HEK293 (cell line): ENCODE data around the gene CSMD2.

Source experiments
- CTCF ChIA-PET: fragments of 350-600 bp; formaldehyde crosslinking; extraction: SDS; loops from one replicate; lab custom pipeline; 2021; ENCODE audit warnings: antibody characterized with exemption; lab: Yijun Ruan, JAX
- POLR2A ChIA-PET: fragments of 300-600 bp; formaldehyde crosslinking; extraction: SDS; loops from one replicate; lab custom pipeline; 2020; ENCODE audit warnings: antibody characterized with exemption, inconsistent platforms; lab: Yijun Ruan, JAX
- H3K27ac ChIP-seq: fragments of 200-500 bp; sonication (Bioruptor generic); 2 replicates; pipeline ENCODE4 v1.5.1; 2014; ENCODE audit warnings: low read depth, low read length, control low read depth, inconsistent platforms; ENCODE audit errors: extremely low read depth
- H3K36me3 ChIP-seq, 2 experiments: fragments of 200-500 bp in 1 of 2; sonication (Bioruptor generic) in 1 of 2; 1 replicate in 1 of 2; 2 replicates in 1 of 2; pipeline ENCODE4 v1.5.1; 2014 to 2017; ENCODE audit warnings: inconsistent platforms in 2 of 2, low read length in 2 of 2; ENCODE audit not compliant: control insufficient read depth in 2 of 2, insufficient read depth in 1 of 2
- H3K4me1 ChIP-seq: fragments of 200-500 bp; sonication (Bioruptor generic); 2 replicates; pipeline ENCODE4 v1.5.1; 2014; ENCODE audit warnings: mild to moderate bottlenecking, low read length, inconsistent platforms; ENCODE audit not compliant: control insufficient read depth, insufficient read depth
- H3K4me3 ChIP-seq: 2 replicates; pipeline ENCODE4 v1.5.1; 2011; ENCODE audit warnings: low read depth, mild to moderate bottlenecking, control low read depth, low read length, moderate library complexity
- H3K9me3 ChIP-seq: fragments of 200-500 bp; sonication (Bioruptor generic); 2 replicates; pipeline ENCODE4 v1.5.1; 2014; ENCODE audit warnings: low read depth, low read length, inconsistent platforms; ENCODE audit not compliant: control insufficient read depth, insufficient read depth
- MEIS1 ChIP-seq: sonication (generic); formaldehyde crosslinking; IDR thresholded peaks from 2 replicates; pipeline ENCODE4 v1.8.1; 2022; ENCODE audit warnings: missing genetic modification reagents, mild to moderate bottlenecking, borderline replicate concordance
- OSR2 ChIP-seq: fragments of 450-650 bp; formaldehyde crosslinking; IDR thresholded peaks from 2 replicates; pipeline ENCODE4 v1.5.1; 2016; ENCODE audit warnings: missing biosample characterization, missing genetic modification characterization
- REPIN1 ChIP-seq: fragments of 450-650 bp; formaldehyde crosslinking; IDR thresholded peaks from 2 replicates; pipeline ENCODE4 v1.5.1; 2017; ENCODE audit warnings: missing biosample characterization, missing genetic modification characterization, low read depth
- SP2 ChIP-seq: fragments of 450-650 bp; formaldehyde crosslinking; IDR thresholded peaks from 2 replicates; pipeline ENCODE4 v1.5.1; 2016; ENCODE audit warnings: missing biosample characterization, missing genetic modification characterization
- SP3 ChIP-seq: fragments of 450-650 bp; formaldehyde crosslinking; IDR thresholded peaks from 2 replicates; pipeline ENCODE4 v1.5.1; 2016; ENCODE audit warnings: missing biosample characterization, missing genetic modification characterization
- ZBTB26 ChIP-seq: fragments of 450-650 bp; formaldehyde crosslinking; optimal IDR thresholded peaks from 2 replicates; pipeline ENCODE3; 2016; ENCODE audit warnings: missing biosample characterization, mild to moderate bottlenecking, missing genetic modification characterization
- ZBTB48 ChIP-seq: fragments of 450-650 bp; formaldehyde crosslinking; IDR thresholded peaks from 2 replicates; pipeline ENCODE4 v1.5.1; 2016; ENCODE audit warnings: missing biosample characterization, missing genetic modification characterization
- ZNF132 ChIP-seq: fragments of 450-650 bp; formaldehyde crosslinking; IDR thresholded peaks from 2 replicates; pipeline ENCODE4 v1.5.1; 2017; ENCODE audit warnings: missing biosample characterization, missing genetic modification characterization, borderline replicate concordance
- ZNF155 ChIP-seq: fragments of 450-650 bp; formaldehyde crosslinking; IDR thresholded peaks from 2 replicates; pipeline ENCODE4 v1.5.1; 2016; ENCODE audit warnings: missing biosample characterization, missing genetic modification characterization
- ZNF266 ChIP-seq: fragments of 450-650 bp; formaldehyde crosslinking; IDR thresholded peaks from 2 replicates; pipeline ENCODE4 v1.5.1; 2016; ENCODE audit warnings: missing biosample characterization, missing genetic modification characterization, low read depth
- ZNF48 ChIP-seq: fragments of 450-650 bp; formaldehyde crosslinking; IDR thresholded peaks from 2 replicates; pipeline ENCODE4 v1.5.1; 2016; ENCODE audit warnings: missing biosample characterization, missing genetic modification characterization
- ZNF518A ChIP-seq: fragments of 450-650 bp; formaldehyde crosslinking; conservative IDR thresholded peaks from 2 replicates; pipeline ENCODE4 v1.5.1; 2016; ENCODE audit warnings: low read depth, missing biosample characterization, missing genetic modification characterization
- ZNF521 ChIP-seq: fragments of 450-650 bp; formaldehyde crosslinking; IDR thresholded peaks from 2 replicates; pipeline ENCODE4 v1.5.1; 2017; ENCODE audit warnings: missing biosample characterization, mild to moderate bottlenecking, missing genetic modification characterization
- ZNF585B ChIP-seq: fragments of 450-650 bp; formaldehyde crosslinking; IDR thresholded peaks from 2 replicates; pipeline ENCODE4 v1.5.1; 2016; ENCODE audit warnings: missing biosample characterization, missing genetic modification characterization
- ZNF660 ChIP-seq: fragments of 450-650 bp; IDR thresholded peaks from 2 replicates; pipeline ENCODE4 v1.5.1; 2018; ENCODE audit warnings: missing biosample characterization, mild to moderate bottlenecking, missing genetic modification characterization
- ZNF768 ChIP-seq: fragments of 450-650 bp; formaldehyde crosslinking; IDR thresholded peaks from 2 replicates; pipeline ENCODE4 v1.5.1; 2018; ENCODE audit warnings: missing biosample characterization, mild to moderate bottlenecking, missing genetic modification characterization
- ZNF776 ChIP-seq: fragments of 450-650 bp; formaldehyde crosslinking; IDR thresholded peaks from 2 replicates; pipeline ENCODE4 v1.5.0; 2017; ENCODE audit warnings: missing biosample characterization, missing genetic modification characterization, borderline replicate concordance
- TF ChIP-seq, protein P1 (sequence below): fragments of 450-650 bp; formaldehyde crosslinking; IDR thresholded peaks from 2 replicates; pipeline ENCODE4 v1.5.1; 2016; ENCODE audit warnings: missing biosample characterization, missing genetic modification characterization
- TF ChIP-seq, protein P2 (sequence below): fragments of 450-650 bp; formaldehyde crosslinking; IDR thresholded peaks from 2 replicates; pipeline ENCODE4 v1.5.1; 2016; ENCODE audit warnings: missing biosample characterization, missing genetic modification characterization, borderline replicate concordance

Gene CSMD2

DNA sequence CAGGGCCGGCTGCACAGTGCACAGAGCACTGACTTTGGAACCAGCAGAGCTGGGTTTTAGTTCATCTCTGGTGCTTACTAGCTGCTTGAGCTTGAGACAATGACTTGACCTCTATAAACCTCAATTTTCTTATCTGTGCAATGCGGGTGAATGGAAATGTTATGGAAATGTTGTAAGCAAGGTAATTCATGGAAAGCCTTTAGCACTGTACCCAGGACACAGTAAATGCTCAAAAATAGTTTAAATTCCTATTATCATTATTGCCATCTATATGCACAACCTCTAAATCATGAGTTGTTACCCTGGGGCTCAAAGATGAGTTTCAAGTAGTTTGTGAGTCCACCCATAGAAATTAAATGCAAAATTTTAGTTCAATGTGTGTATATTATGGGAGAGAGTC lies 99.5 kb downstream of the CSMD2 start:
- no peak overlapping the region for H3K27ac ChIP-seq
- no peak for TF ChIP-seq ZNF518A (tag by site-specific recombination)
- no peak for TF ChIP-seq ZBTB48 (tag by site-specific recombination)
- no peak for TF ChIP-seq ZNF768 (tag by site-specific recombination)
- no peak for TF ChIP-seq ZNF132
- no peak for TF ChIP-seq ZBTB26 (tag by site-specific recombination)
- no peak for TF ChIP-seq ZNF155 (tag by site-specific recombination)
- TF ChIP-seq MEIS1 (CRISPR knock-in tag): no peak
- TF ChIP-seq, protein P1, sequence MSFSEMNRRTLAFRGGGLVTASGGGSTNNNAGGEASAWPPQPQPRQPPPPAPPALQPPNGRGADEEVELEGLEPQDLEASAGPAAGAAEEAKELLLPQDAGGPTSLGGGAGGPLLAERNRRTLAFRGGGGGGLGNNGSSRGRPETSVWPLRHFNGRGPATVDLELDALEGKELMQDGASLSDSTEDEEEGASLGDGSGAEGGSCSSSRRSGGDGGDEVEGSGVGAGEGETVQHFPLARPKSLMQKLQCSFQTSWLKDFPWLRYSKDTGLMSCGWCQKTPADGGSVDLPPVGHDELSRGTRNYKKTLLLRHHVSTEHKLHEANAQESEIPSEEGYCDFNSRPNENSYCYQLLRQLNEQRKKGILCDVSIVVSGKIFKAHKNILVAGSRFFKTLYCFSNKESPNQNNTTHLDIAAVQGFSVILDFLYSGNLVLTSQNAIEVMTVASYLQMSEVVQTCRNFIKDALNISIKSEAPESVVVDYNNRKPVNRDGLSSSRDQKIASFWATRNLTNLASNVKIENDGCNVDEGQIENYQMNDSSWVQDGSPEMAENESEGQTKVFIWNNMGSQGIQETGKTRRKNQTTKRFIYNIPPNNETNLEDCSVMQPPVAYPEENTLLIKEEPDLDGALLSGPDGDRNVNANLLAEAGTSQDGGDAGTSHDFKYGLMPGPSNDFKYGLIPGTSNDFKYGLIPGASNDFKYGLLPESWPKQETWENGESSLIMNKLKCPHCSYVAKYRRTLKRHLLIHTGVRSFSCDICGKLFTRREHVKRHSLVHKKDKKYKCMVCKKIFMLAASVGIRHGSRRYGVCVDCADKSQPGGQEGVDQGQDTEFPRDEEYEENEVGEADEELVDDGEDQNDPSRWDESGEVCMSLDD (tag by site-specific recombination): no peak
- no peak for TF ChIP-seq SP2 (tag by site-specific recombination)
- no peak for TF ChIP-seq ZNF776 (tag by site-specific recombination)
- TF ChIP-seq ZNF585B: no peak
- no peaks in the 10 kb centered on the region for H3K4me1 ChIP-seq
- ChIA-PET CTCF (interaction anchor here (0.7 kb wide), 1 partner anchor 347 kb away, joined by 3 read pairs; no protein-coding TSS in a partner anchor), POLR2A (no interaction called here)
- no peaks in the 10 kb centered on the region for H3K9me3 ChIP-seq
- no peaks in the 10 kb centered on the region for H3K36me3 ChIP-seq
- H3K4me3 ChIP-seq: no peak overlapping the region

GRCh38 chr1:34060901-34061415 lies 104.1 kb downstream of the CSMD2 start:
- Histone ChIP-seq H3K27ac (no peak overlapping the region), H3K4me1 (no peaks in the 10 kb centered on the region), H3K4me3 (no peak overlapping the region), H3K36me3 (no peaks in the 10 kb centered on the region), H3K9me3 (no peaks in the 10 kb centered on the region)
- POLR2A ChIA-PET: no interaction called here
- CTCF ChIA-PET: no interaction called here
- no peak for TF ChIP-seq ZNF48 (tag by site-specific recombination)
- TF ChIP-seq ZNF660 (tag by site-specific recombination): no peak
- TF ChIP-seq, protein P2, sequence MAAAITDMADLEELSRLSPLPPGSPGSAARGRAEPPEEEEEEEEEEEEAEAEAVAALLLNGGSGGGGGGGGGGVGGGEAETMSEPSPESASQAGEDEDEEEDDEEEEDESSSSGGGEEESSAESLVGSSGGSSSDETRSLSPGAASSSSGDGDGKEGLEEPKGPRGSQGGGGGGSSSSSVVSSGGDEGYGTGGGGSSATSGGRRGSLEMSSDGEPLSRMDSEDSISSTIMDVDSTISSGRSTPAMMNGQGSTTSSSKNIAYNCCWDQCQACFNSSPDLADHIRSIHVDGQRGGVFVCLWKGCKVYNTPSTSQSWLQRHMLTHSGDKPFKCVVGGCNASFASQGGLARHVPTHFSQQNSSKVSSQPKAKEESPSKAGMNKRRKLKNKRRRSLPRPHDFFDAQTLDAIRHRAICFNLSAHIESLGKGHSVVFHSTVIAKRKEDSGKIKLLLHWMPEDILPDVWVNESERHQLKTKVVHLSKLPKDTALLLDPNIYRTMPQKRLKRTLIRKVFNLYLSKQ (tag by site-specific recombination): no peak
- no peak for TF ChIP-seq OSR2
- no peak for TF ChIP-seq REPIN1
- TF ChIP-seq ZNF266 (tag by site-specific recombination): no peak
- TF ChIP-seq ZNF521: no peak
- TF ChIP-seq SP3 (tag by site-specific recombination): no peak
- no peak for TF ChIP-seq ZBTB48 (tag by site-specific recombination)
- no peak for TF ChIP-seq MEIS1 (CRISPR knock-in tag)
- TF ChIP-seq, all 188 proteins: peak for 0
